GM12865 (cell line): ENCODE results near the gene LATS2.

ENCODE experiments used
- DNase-seq: peaks from one replicate; pipeline ENCODE4 v3.0.0; 2010; ENCODE audit warnings: low read depth
- H3K4me3 ChIP-seq: 2 replicates; pipeline ENCODE4 v1.5.1; 2011; ENCODE audit warnings: mild to moderate bottlenecking, low read depth, low read length, control low read depth
- CTCF ChIP-seq: IDR thresholded peaks from 2 replicates; pipeline ENCODE4 v1.5.1; 2011; ENCODE audit warnings: low read length, control low read depth, low read depth, inconsistent platforms; ENCODE audit not compliant: insufficient read depth; ENCODE audit errors: missing control alignments

The LATS2 gene

GRCh38 chr13:20994441-20994821 is 67.0 kb downstream of the LATS2 start:
- H3K4me3 ChIP-seq = no peak overlapping the region
- no peak for DNase-seq
- no peak for TF ChIP-seq CTCF

- no peak for DNase-seq
- TF ChIP-seq CTCF = no peak
- H3K4me3 ChIP-seq = no peak overlapping the region
Observed at GRCh38 chr13:20993661-20994440, 67.5 kb downstream of the LATS2 start.

GRCh38 chr13:20993211-20993610 is 68.2 kb downstream of the LATS2 start:
- no peak overlapping the region for H3K4me3 ChIP-seq
- TF ChIP-seq CTCF = no peak
- DNase-seq = no peak

- no peak for DNase-seq
- no peak overlapping the region for H3K4me3 ChIP-seq
- TF ChIP-seq CTCF = no peak
Observed at GRCh38 chr13:20991741-20992520, 69.5 kb downstream of the LATS2 start.

DNA sequence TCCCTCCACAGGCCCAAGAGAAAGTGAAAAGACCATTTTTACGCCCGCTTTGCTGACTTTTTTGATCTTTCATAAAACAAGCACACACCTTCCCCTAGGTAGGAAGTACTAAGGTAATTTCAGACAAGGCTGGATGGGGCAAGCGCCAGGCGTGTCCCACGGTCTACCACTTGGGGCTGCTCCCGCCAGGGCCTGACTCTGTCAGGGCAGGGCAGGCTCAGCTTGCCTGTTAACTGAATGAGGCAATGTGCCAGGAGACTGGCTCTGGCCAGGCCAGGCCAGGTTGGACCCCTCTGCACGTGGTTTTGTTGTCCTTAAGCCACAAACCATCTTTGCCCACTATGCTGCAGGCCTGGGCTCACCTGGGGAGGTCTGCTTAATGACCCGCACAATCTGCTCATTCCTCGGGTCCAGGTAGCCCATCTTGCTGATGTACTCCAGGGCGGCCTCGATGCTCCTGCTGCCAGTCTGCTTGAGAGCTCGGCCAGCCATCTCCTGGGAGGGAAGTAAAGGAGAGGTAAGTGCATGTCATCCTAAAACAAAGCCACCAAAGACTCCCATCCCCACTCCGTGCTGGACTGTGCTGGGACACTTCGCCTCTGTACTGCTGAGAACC is 70.4 kb downstream of the LATS2 start:
- no peak overlapping the region for H3K4me3 ChIP-seq
- DNase-seq = no peak
- TF ChIP-seq CTCF = no peak

DNA sequence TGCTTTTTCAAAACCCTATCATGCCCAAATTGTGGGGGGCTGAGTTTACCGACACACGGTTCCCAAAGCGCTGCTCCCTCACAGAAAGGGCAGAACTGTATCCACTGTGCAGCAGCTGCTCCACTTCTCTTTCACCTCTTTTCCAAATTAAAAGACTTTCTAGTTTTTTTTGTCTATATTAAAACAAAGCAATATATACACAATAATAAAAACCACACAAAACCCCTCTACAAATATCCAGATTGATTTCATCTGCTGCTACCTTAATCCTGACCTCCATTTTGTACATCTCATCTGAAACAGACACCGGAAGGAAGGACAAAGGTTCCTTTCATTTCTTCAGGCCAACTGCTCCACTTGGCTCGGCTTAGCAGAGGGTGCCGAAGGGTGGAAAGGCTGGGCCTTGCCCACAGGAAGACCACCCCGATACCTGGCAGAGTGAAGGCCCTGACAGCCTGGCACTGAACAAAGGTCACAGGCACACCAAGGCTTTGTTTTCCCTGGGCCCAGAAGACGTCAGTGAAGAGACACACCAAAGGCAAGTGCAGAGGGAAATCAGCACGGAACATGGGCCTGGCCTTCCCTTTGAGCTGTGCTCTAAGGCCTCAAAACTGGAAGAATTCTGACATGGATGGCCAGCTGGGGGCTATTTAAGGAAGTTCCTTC is 71.6 kb downstream of the LATS2 start:
- no peak for TF ChIP-seq CTCF
- no peak overlapping the region for H3K4me3 ChIP-seq
- DNase-seq = no peak
